PC-9 (cell line): ENCODE data around the gene DHRS7. TPM values are rescaled to one million over a fixed set of nuclear protein-coding genes. Genes with fewer than 3 reads are reported as not detected.

Source experiments
- BruUV-seq: library from RNA; stranded (reverse); fragments of 400-500 nt; replicated peaks from 2 replicates; lab custom pipeline; 2021; lab: Mats Ljungman, UMichigan
- CTCF ChIA-PET: fragments of 300-600 bp; sonication (Branson Sonifier 250); formaldehyde crosslinking; loops from one replicate; lab custom pipeline; 2022; ENCODE audit warnings: antibody characterized with exemption; lab: Charles Lee
- POLR2A ChIA-PET: fragments of 300-600 bp; sonication (Branson Sonifier 250); formaldehyde crosslinking; loops from one replicate; lab custom pipeline; 2022; ENCODE audit warnings: antibody characterized with exemption; ENCODE audit not compliant: unreplicated experiment; lab: Charles Lee
- DNase-seq, 2 experiments: peaks; one replicate each; pipeline versions ENCODE4 v3.0.0 to v3.0.0-alpha.2; 2015 to 2022; ENCODE audit warnings: mixed read lengths in 1 of 2
- H2AFZ ChIP-seq: fragments of 200-600 bp; sonication (generic); 2 replicates; pipeline ENCODE4 v1.8.1; 2017; ENCODE audit warnings: antibody characterized with exemption
- H3F3A ChIP-seq: fragments of 200-600 bp; sonication (generic); 2 replicates; pipeline ENCODE4 v1.8.1; 2017; ENCODE audit warnings: antibody characterized with exemption, mild to moderate bottlenecking, low read depth; ENCODE audit not compliant: insufficient read depth
- H3K27ac ChIP-seq: fragments of 200-600 bp; sonication (generic); 2 replicates; pipeline ENCODE4 v1.6.1; 2016; ENCODE audit warnings: mixed run types
- H3K27me3 ChIP-seq: fragments of 200-600 bp; sonication (generic); 2 replicates; pipeline ENCODE4 v1.6.1; 2016; ENCODE audit warnings: low read depth, mixed run types; ENCODE audit not compliant: insufficient read depth
- H3K36me3 ChIP-seq: fragments of 200-600 bp; sonication (generic); 2 replicates; pipeline ENCODE4 v1.6.1; 2016; ENCODE audit warnings: low read depth, mixed run types
- H3K4me1 ChIP-seq: fragments of 200-600 bp; sonication (generic); replicated peaks from 2 replicates; pipeline ENCODE4 v1.6.1; 2016; ENCODE audit warnings: mixed run types; ENCODE audit not compliant: insufficient read depth
- H3K4me2 ChIP-seq: fragments of 200-600 bp; sonication (generic); 2 replicates; pipeline ENCODE4 v1.6.1; 2017; ENCODE audit warnings: mixed run types
- H3K4me3 ChIP-seq: fragments of 200-600 bp; sonication (generic); 2 replicates; pipeline ENCODE4 v1.6.1; 2016; ENCODE audit warnings: mixed run types
- H3K79me2 ChIP-seq: fragments of 200-600 bp; sonication (generic); 2 replicates; pipeline ENCODE4 v1.6.1; 2017; ENCODE audit warnings: low read depth, mixed run types
- H3K9me2 ChIP-seq: fragments of 200-600 bp; sonication (generic); 2 replicates; pipeline ENCODE4 v1.8.1; 2017; ENCODE audit warnings: mild to moderate bottlenecking; ENCODE audit not compliant: insufficient read depth
- H3K9me3 ChIP-seq: fragments of 200-600 bp; sonication (generic); 2 replicates; pipeline ENCODE4 v1.8.1; 2016; ENCODE audit warnings: low read depth; ENCODE audit not compliant: insufficient read depth
- H4K20me1 ChIP-seq: fragments of 200-600 bp; sonication (generic); 2 replicates; pipeline ENCODE4 v1.8.1; 2017; ENCODE audit not compliant: insufficient read depth
- EZH2 ChIP-seq: fragments of 200-600 bp; sonication (generic); IDR thresholded peaks from 2 replicates; pipeline ENCODE4 v1.8.0; 2017; ENCODE audit warnings: antibody characterized with exemption, low read depth
- intact Hi-C: fragments of 100-400 bp; cut with micrococcal nuclease; formaldehyde crosslinking; loops from one replicate; pipeline ENCODE4 v1.10.0; 2022; ENCODE audit not compliant: unreplicated experiment
- total RNA-seq: library from RNA; stranded (reverse); gene quantifications from 2 replicates; pipeline ENCODE4 v1.2.3, GENCODE V29; 2021
- TF ChIP-seq, protein P1 (sequence below): fragments of 200-600 bp; sonication (generic); conservative IDR thresholded peaks from 2 replicates; pipeline ENCODE4 v1.6.1; 2017; ENCODE audit warnings: mixed run types, antibody characterized with exemption, mild to moderate bottlenecking, moderate library complexity

Gene DHRS7
- total RNA-seq, 1 experiment from 2014 or later, result 55.1 TPM

DNA sequence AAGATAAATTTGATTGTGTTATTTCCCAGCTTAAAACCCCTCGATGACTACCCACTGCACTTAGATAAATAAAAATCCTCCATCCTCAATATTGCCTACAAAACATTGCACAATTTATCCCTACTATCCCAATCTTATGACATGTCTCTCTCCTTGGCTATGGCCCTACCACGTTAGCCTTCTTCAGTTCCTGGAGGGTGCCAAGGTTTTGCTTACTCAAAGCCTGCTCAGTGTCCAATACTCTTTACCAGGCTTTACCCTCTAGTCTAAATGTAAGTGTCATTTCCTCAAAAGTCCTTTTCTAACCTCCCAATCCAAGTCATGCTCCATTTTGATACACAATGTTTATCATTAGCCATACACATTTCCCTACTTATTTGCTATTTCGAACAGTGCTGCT, 48.8 kb upstream of the DHRS7 start:
- DNase-seq, result no peak
- Histone ChIP-seq H2AFZ (no peak overlapping the region), H3K4me1 (no peaks in the 10 kb centered on the region), H3K27me3 (no peaks in the 10 kb centered on the region), H3K4me2 (no peak overlapping the region), H3K27ac (no peak overlapping the region), H3K4me3 (no peak overlapping the region), H4K20me1 (no peaks in the 10 kb centered on the region), H3K9me2 (no peaks in the 10 kb centered on the region; the same call in 1 of the 2 replicates), H3F3A (no peaks in the 10 kb centered on the region), H3K9me3 (0 out of 2 replicates have a peak, but pooled peaks cover 4% of the 10 kb centered on the region), H3K79me2 (no peaks in the 10 kb centered on the region), H3K36me3 (no peaks in the 10 kb centered on the region)
- BruUV-seq, result no TSS peak
- CTCF ChIA-PET, result no interaction called here
- POLR2A ChIA-PET, result interaction anchor here (0.7 kb wide), 1 partner anchor 77 kb away, joined by 3 read pairs; no protein-coding TSS in a partner anchor
- TF ChIP-seq, protein P1, sequence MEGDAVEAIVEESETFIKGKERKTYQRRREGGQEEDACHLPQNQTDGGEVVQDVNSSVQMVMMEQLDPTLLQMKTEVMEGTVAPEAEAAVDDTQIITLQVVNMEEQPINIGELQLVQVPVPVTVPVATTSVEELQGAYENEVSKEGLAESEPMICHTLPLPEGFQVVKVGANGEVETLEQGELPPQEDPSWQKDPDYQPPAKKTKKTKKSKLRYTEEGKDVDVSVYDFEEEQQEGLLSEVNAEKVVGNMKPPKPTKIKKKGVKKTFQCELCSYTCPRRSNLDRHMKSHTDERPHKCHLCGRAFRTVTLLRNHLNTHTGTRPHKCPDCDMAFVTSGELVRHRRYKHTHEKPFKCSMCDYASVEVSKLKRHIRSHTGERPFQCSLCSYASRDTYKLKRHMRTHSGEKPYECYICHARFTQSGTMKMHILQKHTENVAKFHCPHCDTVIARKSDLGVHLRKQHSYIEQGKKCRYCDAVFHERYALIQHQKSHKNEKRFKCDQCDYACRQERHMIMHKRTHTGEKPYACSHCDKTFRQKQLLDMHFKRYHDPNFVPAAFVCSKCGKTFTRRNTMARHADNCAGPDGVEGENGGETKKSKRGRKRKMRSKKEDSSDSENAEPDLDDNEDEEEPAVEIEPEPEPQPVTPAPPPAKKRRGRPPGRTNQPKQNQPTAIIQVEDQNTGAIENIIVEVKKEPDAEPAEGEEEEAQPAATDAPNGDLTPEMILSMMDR, result no peak
- no peak for TF ChIP-seq EZH2
- intact Hi-C loops, result no loop called here

DNA sequence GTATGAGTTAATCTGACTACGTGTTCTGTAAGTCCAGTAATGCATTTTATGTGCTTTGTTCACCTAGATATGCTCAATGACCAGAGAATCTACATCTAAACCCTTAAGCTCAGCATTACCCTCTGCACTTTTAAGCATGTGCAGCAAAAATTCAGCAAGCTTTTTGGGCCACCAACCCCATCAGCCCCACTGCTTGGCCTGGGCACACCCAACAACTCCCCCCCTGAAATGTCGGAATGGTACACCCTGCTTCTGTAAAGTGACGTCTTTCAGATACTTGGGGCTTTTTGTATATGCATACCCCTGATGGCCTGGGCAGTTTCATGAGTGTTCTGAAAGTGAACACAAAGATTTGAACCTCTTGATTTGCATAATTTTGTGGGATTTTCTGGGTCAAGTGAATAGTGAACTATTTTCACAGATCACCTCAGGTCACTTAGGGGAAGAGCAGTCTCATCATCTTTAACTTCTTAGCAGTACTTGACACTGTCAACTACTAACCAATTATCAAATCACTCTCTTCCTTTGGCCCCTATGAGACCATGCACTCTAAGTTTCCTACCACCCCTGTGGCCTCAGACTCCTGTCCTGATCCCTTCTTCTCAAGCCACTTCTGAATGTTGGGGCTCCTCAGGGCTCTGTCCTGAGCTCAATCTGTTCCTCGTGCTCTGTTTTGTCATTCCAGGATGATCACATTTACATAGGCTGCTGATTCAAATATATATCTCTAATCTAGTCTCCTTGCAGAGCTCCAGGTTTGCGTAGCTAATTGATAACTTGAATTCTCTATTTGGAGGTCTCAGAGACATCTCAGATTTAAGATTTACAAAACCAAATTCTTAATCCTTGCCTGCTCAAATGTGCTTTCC, 47.5 kb upstream of the DHRS7 start:
- POLR2A ChIA-PET, result interaction anchor here (0.7 kb wide), 1 partner anchor 10 kb away, joined by 4 read pairs; no protein-coding TSS in a partner anchor
- Histone ChIP-seq H3K27me3 (no peaks in the 10 kb centered on the region), H3K9me2 (no peaks in the 10 kb centered on the region; the same call in 1 of the 2 replicates), H3K27ac (no peak overlapping the region), H3K4me3 (no peak overlapping the region), H3K36me3 (no peaks in the 10 kb centered on the region), H3K9me3 (0 out of 2 replicates have a peak, but pooled peaks cover 4% of the 10 kb centered on the region), H3K4me1 (no peaks in the 10 kb centered on the region), H4K20me1 (no peaks in the 10 kb centered on the region), H3K79me2 (no peaks in the 10 kb centered on the region), H3K4me2 (no peak overlapping the region), H3F3A (no peaks in the 10 kb centered on the region), H2AFZ (no peak overlapping the region)
- CTCF ChIA-PET, result no interaction called here
- TF ChIP-seq, protein P1, result no peak
- TF ChIP-seq EZH2, result no peak
- no peak for DNase-seq
- no TSS peak for BruUV-seq
- intact Hi-C loops, result no loop called here

DNA sequence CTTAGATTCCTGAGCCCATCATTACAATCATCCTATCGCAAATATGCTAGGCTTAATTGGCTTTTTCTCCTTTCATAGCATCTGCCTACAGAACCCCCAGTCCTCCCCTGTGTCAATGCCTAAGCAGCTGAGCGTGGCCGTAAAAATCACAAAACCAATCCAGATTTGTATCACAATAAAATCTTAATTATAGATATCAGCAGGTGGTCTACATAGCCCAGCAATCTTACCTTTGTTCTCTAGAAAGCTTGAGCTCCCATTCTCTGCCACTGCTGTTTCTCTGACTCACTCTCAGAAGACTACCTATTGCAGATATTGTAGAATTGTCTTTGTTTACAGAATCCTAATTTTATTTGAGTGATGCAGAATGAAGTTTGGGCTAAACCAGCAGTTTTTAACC, 46.0 kb upstream of the DHRS7 start:
- peaks cover 4% of the 10 kb centered on the region; the same call in 1 of the 2 replicates for H3K9me3 ChIP-seq
- no peaks in the 10 kb centered on the region for H4K20me1 ChIP-seq
- no peak overlapping the region for H3K4me3 ChIP-seq
- no peaks in the 10 kb centered on the region for H3K4me1 ChIP-seq
- H3K27ac ChIP-seq, result no peak overlapping the region
- H3K36me3 ChIP-seq, result no peaks in the 10 kb centered on the region
- no peak for TF ChIP-seq EZH2
- TF ChIP-seq, protein P1, result no peak
- no peak overlapping the region for H3K4me2 ChIP-seq
- no peak overlapping the region for H2AFZ ChIP-seq
- no peaks in the 10 kb centered on the region for H3K27me3 ChIP-seq
- ChIA-PET CTCF (interaction anchor here (0.6 kb wide), 2 partner anchors 43 to 120 kb away, joined by 3 to 5 read pairs; no protein-coding TSS in a partner anchor), POLR2A (no interaction called here)
- no peaks in the 10 kb centered on the region for H3F3A ChIP-seq
- intact Hi-C loops, result no loop called here
- DNase-seq, result no peak
- H3K79me2 ChIP-seq, result no peaks in the 10 kb centered on the region
- BruUV-seq, result no TSS peak
- no peaks in the 10 kb centered on the region; the same call in 1 of the 2 replicates for H3K9me2 ChIP-seq
